Karpas-422 (cell line): ENCODE measurements around the gene CYYR1. TPM values are rescaled to one million over a fixed set of nuclear protein-coding genes. Genes with fewer than 3 reads are reported as not detected.

ENCODE experiments used
- DNase-seq: peaks from one replicate; pipeline ENCODE4 v3.0.0-alpha.2; 2015
- H2AFZ ChIP-seq: fragments of 200-600 bp; sonication (generic); 2 replicates; pipeline ENCODE4 v1.6.1; 2014; ENCODE audit warnings: antibody characterized with exemption, low read length, mixed read lengths
- H3K27ac ChIP-seq: fragments of 200-600 bp; sonication (generic); 2 replicates; pipeline ENCODE4 v1.5.1; 2014; ENCODE audit warnings: mild to moderate bottlenecking, low read length, moderate library complexity
- H3K27me3 ChIP-seq: fragments of 200-600 bp; sonication (generic); 2 replicates; pipeline ENCODE4 v1.6.1; 2014; ENCODE audit warnings: low read length, mixed read lengths
- H3K36me3 ChIP-seq: fragments of 200-600 bp; sonication (generic); 2 replicates; pipeline ENCODE4 v1.6.1; 2014; ENCODE audit warnings: low read length, mixed read lengths; ENCODE audit not compliant: insufficient read depth
- H3K4me1 ChIP-seq: fragments of 200-600 bp; sonication (generic); 2 replicates; pipeline ENCODE4 v1.6.1; 2014; ENCODE audit warnings: mild to moderate bottlenecking, low read length, mixed read lengths
- H3K4me2 ChIP-seq: fragments of 200-600 bp; sonication (generic); 2 replicates; pipeline ENCODE4 v1.6.1; 2014; ENCODE audit warnings: low read length, low read depth, mild to moderate bottlenecking; ENCODE audit not compliant: poor library complexity, severe bottlenecking
- H3K4me3 ChIP-seq: fragments of 200-600 bp; sonication (generic); 2 replicates; pipeline ENCODE4 v1.5.1; 2014; ENCODE audit warnings: mild to moderate bottlenecking, antibody characterized with exemption, low read length, mixed read lengths
- H3K79me2 ChIP-seq: fragments of 200-600 bp; sonication (generic); 2 replicates; pipeline ENCODE4 v1.6.1; 2014; ENCODE audit warnings: mild to moderate bottlenecking, low read length, mixed read lengths
- H3K9ac ChIP-seq: fragments of 200-600 bp; sonication (generic); 2 replicates; pipeline ENCODE4 v1.6.0; 2014; ENCODE audit warnings: low read length
- H3K9me2 ChIP-seq: fragments of 200-600 bp; sonication (generic), shearing (Covaris generic); replicated peaks from 2 replicates; pipeline ENCODE4 v1.6.0; 2014; ENCODE audit warnings: mild to moderate bottlenecking, low read length, moderate library complexity; ENCODE audit not compliant: insufficient read depth
- H3K9me3 ChIP-seq: fragments of 300-700, 200-600 bp; sonication (generic); 2 replicates; pipeline ENCODE4 v1.6.1; 2014; ENCODE audit warnings: low read length, mixed read lengths
- H4K20me1 ChIP-seq: fragments of 200-600 bp; sonication (generic); 2 replicates; pipeline ENCODE4 v1.6.1; 2014; ENCODE audit warnings: mild to moderate bottlenecking, antibody characterized with exemption, low read length, low read depth; ENCODE audit not compliant: insufficient read depth
- total RNA-seq: library from RNA; depleted of rRNA; stranded (reverse); fragments of >200 nt; shearing (Covaris generic); gene quantifications from 2 replicates; pipeline ENCODE4 v1.2.3, GENCODE V29; 2014; ENCODE audit warnings: low replicate concordance

Gene CYYR1
- total RNA-seq, 1 experiment from 2014 or later: not detected

DNA sequence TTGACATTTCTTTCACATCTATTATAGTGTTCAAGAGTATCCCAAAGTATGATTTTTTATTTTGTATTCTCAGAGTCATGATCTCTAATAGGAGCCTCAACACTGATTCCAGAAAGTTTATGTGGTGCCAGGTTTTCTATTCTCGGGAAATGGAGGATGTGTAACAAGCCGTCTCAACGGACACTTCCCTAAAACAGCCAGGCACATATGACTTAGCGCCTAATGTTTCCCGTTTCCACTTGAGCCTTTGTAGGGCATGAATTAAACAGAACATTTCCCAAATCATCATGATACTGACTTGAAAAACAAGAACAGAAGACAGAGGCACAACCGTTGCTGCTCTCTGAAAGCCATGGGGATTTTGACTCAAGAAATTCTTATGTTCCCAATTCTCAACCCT, 8.0 kb downstream of the CYYR1 start:
- DNase-seq: no peak
- Histone ChIP-seq H3K79me2 (no peaks in the 10 kb centered on the region), H3K9me3 (peaks cover 33% of the 10 kb centered on the region), H3K9me2 (no peaks in the 10 kb centered on the region), H4K20me1 (no peaks in the 10 kb centered on the region), H3K36me3 (no peaks in the 10 kb centered on the region), H2AFZ (no peak overlapping the region), H3K9ac (no peak overlapping the region), H3K27me3 (no peaks in the 10 kb centered on the region), H3K27ac (no peak overlapping the region), H3K4me1 (no peaks in the 10 kb centered on the region), H3K4me3 (no peak overlapping the region), H3K4me2 (no peak overlapping the region)

DNA sequence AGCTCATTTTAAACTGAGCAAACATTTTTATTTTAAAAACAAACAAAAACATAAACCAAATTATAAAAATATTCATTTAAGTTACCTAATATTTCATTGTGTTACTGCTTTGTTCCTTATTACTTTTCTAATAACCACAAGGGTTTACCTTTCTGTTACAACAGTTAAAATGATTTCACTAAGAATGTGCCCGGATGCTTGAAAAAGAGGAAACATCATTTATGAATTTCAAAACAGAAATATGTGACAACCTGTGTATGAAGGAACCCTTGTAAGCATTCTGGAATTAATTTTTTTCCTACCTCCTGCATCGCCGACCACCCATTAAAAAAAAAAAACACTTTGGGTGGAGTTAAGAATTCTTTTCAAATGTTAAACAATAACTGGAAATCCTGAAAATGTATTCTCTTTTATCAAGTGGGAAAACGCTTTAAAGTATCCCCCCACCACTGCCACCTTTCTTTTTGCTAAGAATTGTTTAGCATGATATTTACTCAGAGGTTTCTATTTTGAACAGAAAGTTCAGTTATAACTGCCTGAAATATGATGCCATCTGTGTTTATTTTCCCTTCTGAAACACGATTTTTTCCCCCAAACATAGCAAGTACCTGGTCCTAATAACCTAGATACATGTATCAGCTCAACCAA, 9.1 kb downstream of the CYYR1 start:
- H3K4me1 ChIP-seq: no peaks in the 10 kb centered on the region
- no peak overlapping the region for H3K4me3 ChIP-seq
- no peak overlapping the region for H2AFZ ChIP-seq
- DNase-seq: no peak
- no peaks in the 10 kb centered on the region for H3K79me2 ChIP-seq
- no peaks in the 10 kb centered on the region for H3K27me3 ChIP-seq
- no peaks in the 10 kb centered on the region for H3K9me2 ChIP-seq
- no peaks in the 10 kb centered on the region for H4K20me1 ChIP-seq
- no peak overlapping the region for H3K27ac ChIP-seq
- H3K36me3 ChIP-seq: no peaks in the 10 kb centered on the region
- H3K4me2 ChIP-seq: no peak overlapping the region
- H3K9ac ChIP-seq: no peak overlapping the region
- H3K9me3 ChIP-seq: peaks cover 28% of the 10 kb centered on the region

DNA sequence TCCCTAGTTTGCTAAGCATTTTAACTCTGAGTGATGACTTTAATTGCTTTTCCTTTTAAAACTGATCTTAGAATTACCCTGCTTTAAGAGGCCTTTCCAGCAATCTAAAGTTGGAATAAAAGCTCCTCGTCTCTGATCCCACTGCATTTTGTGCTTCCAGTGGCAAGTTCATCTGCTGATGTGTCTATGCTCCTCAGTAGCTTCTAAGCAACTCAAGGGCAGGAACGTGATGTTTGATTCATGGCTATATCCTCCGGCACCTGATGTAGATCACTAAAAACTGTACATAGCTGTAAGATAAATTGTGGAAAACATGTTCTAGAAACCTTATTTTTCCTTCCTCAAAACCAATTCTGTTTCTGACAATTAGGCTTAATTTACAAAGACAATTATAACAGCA, 12.5 kb downstream of the CYYR1 start:
- Histone ChIP-seq H3K9me2 (no peaks in the 10 kb centered on the region), H2AFZ (no peak overlapping the region), H3K9ac (no peak overlapping the region), H3K4me3 (no peak overlapping the region), H3K4me2 (no peak overlapping the region), H3K36me3 (no peaks in the 10 kb centered on the region), H3K27me3 (no peaks in the 10 kb centered on the region), H3K4me1 (no peaks in the 10 kb centered on the region), H3K27ac (no peak overlapping the region), H3K9me3 (peaks cover 27% of the 10 kb centered on the region), H3K79me2 (no peaks in the 10 kb centered on the region), H4K20me1 (no peaks in the 10 kb centered on the region)
- DNase-seq: no peak

DNA sequence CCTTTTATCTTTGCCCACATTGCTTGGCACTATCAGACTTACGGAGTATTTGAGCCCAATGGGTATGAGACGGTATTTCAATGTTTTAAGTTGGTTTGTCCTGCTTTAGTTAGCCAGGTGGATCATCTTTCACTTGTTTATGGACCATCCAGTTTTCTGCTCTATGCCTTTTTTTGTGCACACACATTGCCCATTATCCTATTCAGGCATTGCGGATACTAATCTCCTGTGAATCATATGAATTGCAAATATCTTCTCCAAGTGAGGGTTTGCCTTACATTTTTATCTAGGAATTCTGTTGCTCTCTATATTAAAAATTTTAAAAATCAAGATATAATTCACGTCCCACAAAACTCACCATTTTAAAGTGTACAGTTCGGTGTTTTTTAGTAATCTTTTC, 14.0 kb downstream of the CYYR1 start:
- H3K9me3 ChIP-seq: peaks cover 21% of the 10 kb centered on the region
- no peaks in the 10 kb centered on the region for H3K27me3 ChIP-seq
- no peaks in the 10 kb centered on the region for H3K36me3 ChIP-seq
- no peak overlapping the region for H3K4me3 ChIP-seq
- H3K9me2 ChIP-seq: no peaks in the 10 kb centered on the region
- DNase-seq: no peak
- H3K79me2 ChIP-seq: no peaks in the 10 kb centered on the region
- no peak overlapping the region for H3K27ac ChIP-seq
- H3K4me2 ChIP-seq: no peak overlapping the region
- H4K20me1 ChIP-seq: no peaks in the 10 kb centered on the region
- H2AFZ ChIP-seq: no peak overlapping the region
- H3K9ac ChIP-seq: no peak overlapping the region
- no peaks in the 10 kb centered on the region for H3K4me1 ChIP-seq

DNA sequence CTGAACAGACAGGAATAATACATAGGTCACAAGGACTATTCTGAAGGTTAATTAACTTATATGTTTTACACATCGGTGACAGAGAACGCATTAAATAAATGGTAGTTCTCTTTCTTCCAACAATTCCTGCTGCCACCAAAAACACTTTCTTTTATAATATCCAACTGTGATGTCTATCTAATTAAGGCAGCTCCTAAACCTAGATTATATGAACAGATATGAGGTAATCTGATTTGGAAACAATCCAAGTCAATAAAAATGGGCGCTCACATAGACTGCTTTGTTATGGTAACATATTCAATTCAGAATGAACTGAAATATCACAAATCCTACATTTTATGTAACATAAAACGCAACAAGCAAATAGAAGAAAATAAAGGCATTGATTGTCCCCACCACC, 16.0 kb downstream of the CYYR1 start:
- Histone ChIP-seq H3K27me3 (no peaks in the 10 kb centered on the region), H4K20me1 (no peaks in the 10 kb centered on the region), H2AFZ (no peak overlapping the region), H3K4me2 (no peak overlapping the region), H3K79me2 (no peaks in the 10 kb centered on the region), H3K36me3 (no peaks in the 10 kb centered on the region), H3K4me1 (no peaks in the 10 kb centered on the region), H3K9me3 (peaks cover 20% of the 10 kb centered on the region), H3K4me3 (no peak overlapping the region), H3K9me2 (no peaks in the 10 kb centered on the region), H3K27ac (no peak overlapping the region), H3K9ac (no peak overlapping the region)
- DNase-seq: no peak

DNA sequence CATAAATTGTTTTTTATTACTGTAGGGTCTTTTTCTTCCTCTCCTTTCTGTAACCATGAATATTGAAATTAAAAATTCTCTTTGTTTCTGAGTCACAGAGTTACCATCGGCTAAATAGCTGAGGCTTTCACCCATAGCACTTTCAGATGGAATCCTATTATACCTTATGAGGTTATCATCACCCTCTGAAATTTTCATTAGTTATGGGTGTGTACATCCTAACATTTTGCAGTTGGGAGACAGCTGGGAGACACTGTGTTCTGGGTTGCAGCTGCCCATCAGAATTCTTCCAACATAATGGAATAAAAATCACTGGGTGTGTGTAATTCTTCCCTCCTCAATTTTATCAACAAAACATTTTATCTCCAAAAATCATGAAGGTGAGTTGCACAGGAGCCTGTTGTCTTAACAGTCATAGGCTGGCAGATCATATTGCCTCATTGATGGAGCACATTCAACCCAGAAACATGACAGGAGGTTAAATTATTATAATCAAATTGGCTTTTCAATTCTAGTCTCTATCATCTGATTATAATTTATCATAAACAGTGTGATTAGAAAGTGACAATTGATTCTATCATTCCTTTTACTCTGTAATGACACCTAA, 17.4 kb downstream of the CYYR1 start:
- no peaks in the 10 kb centered on the region for H3K9me2 ChIP-seq
- no peaks in the 10 kb centered on the region for H3K79me2 ChIP-seq
- peaks cover 26% of the 10 kb centered on the region for H3K9me3 ChIP-seq
- no peak overlapping the region for H3K4me2 ChIP-seq
- no peak overlapping the region for H3K27ac ChIP-seq
- no peaks in the 10 kb centered on the region for H4K20me1 ChIP-seq
- H2AFZ ChIP-seq: no peak overlapping the region
- no peak overlapping the region for H3K4me3 ChIP-seq
- H3K4me1 ChIP-seq: no peaks in the 10 kb centered on the region
- H3K36me3 ChIP-seq: no peaks in the 10 kb centered on the region
- H3K9ac ChIP-seq: no peak overlapping the region
- no peak for DNase-seq
- H3K27me3 ChIP-seq: no peaks in the 10 kb centered on the region

DNA sequence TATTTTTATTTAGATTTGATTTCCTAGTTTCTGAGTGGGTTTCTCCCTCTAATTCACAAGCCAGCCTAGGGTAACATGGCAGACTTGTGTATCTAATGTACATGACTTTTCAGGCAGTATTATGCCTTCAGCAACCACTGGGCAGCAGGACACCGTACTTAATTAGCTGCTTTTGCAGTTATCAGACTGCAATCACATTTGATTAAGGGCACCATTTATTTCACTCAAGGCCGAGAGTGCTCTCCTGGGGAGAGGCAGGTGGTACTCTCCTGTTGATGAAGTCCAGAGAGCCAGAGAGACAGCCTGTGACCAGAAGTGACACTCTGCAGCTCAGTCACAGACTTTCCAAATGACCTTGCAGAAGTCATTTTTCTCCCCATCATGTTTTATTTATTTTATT, 18.7 kb downstream of the CYYR1 start:
- H3K4me1 ChIP-seq: no peaks in the 10 kb centered on the region
- no peak overlapping the region for H3K4me2 ChIP-seq
- H3K36me3 ChIP-seq: no peaks in the 10 kb centered on the region
- no peaks in the 10 kb centered on the region for H3K79me2 ChIP-seq
- H3K4me3 ChIP-seq: no peak overlapping the region
- no peak for DNase-seq
- H3K9me2 ChIP-seq: no peaks in the 10 kb centered on the region
- no peak overlapping the region for H3K27ac ChIP-seq
- H3K9ac ChIP-seq: no peak overlapping the region
- peaks cover 28% of the 10 kb centered on the region for H3K9me3 ChIP-seq
- H3K27me3 ChIP-seq: no peaks in the 10 kb centered on the region
- H4K20me1 ChIP-seq: no peaks in the 10 kb centered on the region
- no peak overlapping the region for H2AFZ ChIP-seq

DNA sequence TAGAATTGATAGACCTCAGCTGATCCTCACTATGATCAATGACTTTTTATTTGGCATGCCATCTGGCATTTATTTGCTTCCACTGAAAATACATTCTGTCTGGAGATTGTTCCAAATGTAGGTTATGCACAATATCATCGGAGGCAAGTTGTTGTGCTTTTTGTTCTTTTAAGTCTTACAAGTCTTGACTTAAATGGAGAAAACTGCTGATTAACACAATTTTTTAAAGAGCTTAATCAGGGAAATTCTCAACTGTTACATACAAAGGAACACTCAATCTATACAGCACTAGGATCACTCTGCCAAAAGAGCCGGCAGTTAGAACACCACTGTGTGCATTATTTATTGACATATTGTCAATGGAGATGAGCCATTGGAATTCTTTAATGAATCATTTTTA, 19.2 kb downstream of the CYYR1 start:
- H3K4me2 ChIP-seq: no peak overlapping the region
- no peak for DNase-seq
- H3K27me3 ChIP-seq: no peaks in the 10 kb centered on the region
- no peak overlapping the region for H3K4me3 ChIP-seq
- no peaks in the 10 kb centered on the region for H3K79me2 ChIP-seq
- H3K9me3 ChIP-seq: peaks cover 28% of the 10 kb centered on the region
- no peak overlapping the region for H3K9ac ChIP-seq
- H3K27ac ChIP-seq: no peak overlapping the region
- H3K4me1 ChIP-seq: no peaks in the 10 kb centered on the region
- H2AFZ ChIP-seq: no peak overlapping the region
- no peaks in the 10 kb centered on the region for H4K20me1 ChIP-seq
- no peaks in the 10 kb centered on the region for H3K9me2 ChIP-seq
- H3K36me3 ChIP-seq: no peaks in the 10 kb centered on the region
